ENCODE measurements around the gene KCNK4. TPM values are rescaled to one million over a fixed set of nuclear protein-coding genes. Genes with fewer than 3 reads are reported as not detected.

KCNK4 gene
- total and polyA plus RNA-seq, 2 of the 13 experiments (the other 11 are each of a cell fraction or from before 2014, with no cell fraction given) = not detected

GRCh38 chr11:64306563-64306875 is 15.4 kb downstream of the KCNK4 start:
- peak overlapping the region; percentile 66 to 85 (median 68) for H3K4me3 ChIP-seq (replicated peaks in 1 of 3; ENCODE audit: insufficient read depth in 1 of 3, low read depth in 2 of 3, low read length in 3 of 3)
- peaks cover 65% of the 10 kb centered on the region for H3K4me1 ChIP-seq (ENCODE audit: insufficient read depth, low read length)
- ATAC-seq = peak; percentile 1
- DNase-seq (ENCODE audit: low spot score) = no peak
- 10% methylated on average over 2 of the region's 9 CpGs for WGBS (ENCODE audit: low lambda C conversion rate)
- in situ Hi-C loops (cut with HindIII; ENCODE audit: extremely low pct_ligation_motif_present, low pct_unique_long_range_greater_than_20kb) (no loop called here), intact Hi-C loops (cut with micrococcal nuclease; ENCODE audit: unreplicated experiment) (loop anchor here (10.0 kb wide), 1 partner anchor 122 kb away; the partner anchor contains the start of gene STIP1)
- BruUV-seq (replicated peaks) = no TSS peak
- ChIA-PET POLR2A (interaction anchor here (1.3 to 5.5 kb wide), 4 partner anchors 10 to 80 kb away, joined by 3 to 103 read pairs (median 8); partner anchors contain the start of genes NUDT22, PRDX5, TRMT112 and TRPT1), CTCF (ENCODE audit: low intra/inter-chr PET ratio, low total read pairs) (interaction anchor here (1.2 kb wide), 1 partner anchor 49 kb away, joined by 3 read pairs; no protein-coding TSS in a partner anchor)
- H3K9me3 ChIP-seq (ENCODE audit: low read length) = no peaks in the 10 kb centered on the region
- no peak overlapping the region for H2AFZ ChIP-seq (ENCODE audit: low read length)
- no peaks in the 10 kb centered on the region; a peak in 1 of 5 replicates for H3K27me3 ChIP-seq (ENCODE audit: control insufficient read depth in 1 of 2, insufficient read depth in 2 of 2, low read length in 2 of 2)
- no peaks in the 10 kb centered on the region for H4K20me1 ChIP-seq (ENCODE audit: insufficient read depth, low read length)
- no peak for FAIRE-seq
- H3K79me2 ChIP-seq (ENCODE audit: insufficient read depth, low read length) = peaks cover 15% of the 10 kb centered on the region
- no peaks in the 10 kb centered on the region for H3K36me3 ChIP-seq (replicated peaks in 1 of 2; ENCODE audit: control insufficient read depth in 1 of 2, insufficient read depth in 2 of 2, low read length in 2 of 2)
- peak overlapping the region; percentile 82 for H3K27ac ChIP-seq (ENCODE audit: extremely low read length, insufficient read depth, low read length)
- H3K9ac ChIP-seq (ENCODE audit: insufficient read depth, low read depth, low read length) = peak overlapping the region; percentile 81
- H3K4me2 ChIP-seq (ENCODE audit: low read depth, low read length) = peak overlapping the region; percentile 97
- TF ChIP-seq POLR2A (IDR thresholded peaks at IDR 0.05; ENCODE audit: insufficient read depth in 1 of 2, low read depth in 2 of 2, low read length in 2 of 2) (peak in 1 of 2 experiments; percentile 9; a peak in 1 of 4 replicates), ZFY (CRISPR knock-in tag; IDR thresholded peaks at IDR 0.05) (peak; percentile 3; the same call in 1 of the 2 replicates), PLSCR1 (CRISPR knock-in tag; IDR thresholded peaks at IDR 0.05; ENCODE audit: borderline replicate concordance) (no peak), PRPF4 (IDR thresholded peaks at IDR 0.05; ENCODE audit: low read depth, low read length, poor library complexity, severe bottlenecking) (no peak), TAF1 (CRISPR knock-in tag; IDR thresholded peaks at IDR 0.05) (0 out of 2 replicates have a peak, but pooled peaks have one; percentile 18), CAMTA2 (CRISPR knock-in tag; IDR thresholded peaks at IDR 0.05; ENCODE audit: borderline replicate concordance) (no peak), ISL2 (CRISPR knock-in tag; IDR thresholded peaks at IDR 0.05) (no peak), NR1H2 (CRISPR knock-in tag; IDR thresholded peaks at IDR 0.05; ENCODE audit: borderline replicate concordance, low read depth) (no peak), HES4 (CRISPR knock-in tag; IDR thresholded peaks at IDR 0.05; ENCODE audit: borderline replicate concordance) (no peak), PLRG1 (conservative IDR thresholded peaks at IDR 0.05) (no peak), BRF2 (CRISPR knock-in tag; IDR thresholded peaks at IDR 0.05) (no peak), ZNF18 (CRISPR knock-in tag; IDR thresholded peaks at IDR 0.05; ENCODE audit: insufficient replicate concordance) (peak; percentile 85), REPIN1 (CRISPR knock-in tag; IDR thresholded peaks at IDR 0.05; ENCODE audit: borderline replicate concordance, low read depth) (no peak), ZNF10 (CRISPR knock-in tag; IDR thresholded peaks at IDR 0.05; ENCODE audit: borderline replicate concordance, low read depth) (no peak), FOXK1 (CRISPR knock-in tag; IDR thresholded peaks at IDR 0.05; ENCODE audit: borderline replicate concordance, low read depth) (no peak), PITX1 (CRISPR knock-in tag; IDR thresholded peaks at IDR 0.05) (no peak), ZBTB14 (CRISPR knock-in tag; IDR thresholded peaks at IDR 0.05) (no peak), ZNF607 (CRISPR knock-in tag; IDR thresholded peaks at IDR 0.05; ENCODE audit: borderline replicate concordance) (no peak), ZNF839 (CRISPR knock-in tag; IDR thresholded peaks at IDR 0.05; ENCODE audit: borderline replicate concordance) (0 out of 2 replicates have a peak, but pooled peaks have one; percentile 33), ZNF737 (CRISPR knock-in tag; IDR thresholded peaks at IDR 0.05; ENCODE audit: borderline replicate concordance) (0 out of 2 replicates have a peak, but pooled peaks have one; percentile 47)

All from HepG2 (cell line).